ENCODE data around the gene SYT13. TPM values are rescaled to one million over a fixed set of nuclear protein-coding genes. Genes with fewer than 3 reads are reported as not detected.

The SYT13 gene, protein sequence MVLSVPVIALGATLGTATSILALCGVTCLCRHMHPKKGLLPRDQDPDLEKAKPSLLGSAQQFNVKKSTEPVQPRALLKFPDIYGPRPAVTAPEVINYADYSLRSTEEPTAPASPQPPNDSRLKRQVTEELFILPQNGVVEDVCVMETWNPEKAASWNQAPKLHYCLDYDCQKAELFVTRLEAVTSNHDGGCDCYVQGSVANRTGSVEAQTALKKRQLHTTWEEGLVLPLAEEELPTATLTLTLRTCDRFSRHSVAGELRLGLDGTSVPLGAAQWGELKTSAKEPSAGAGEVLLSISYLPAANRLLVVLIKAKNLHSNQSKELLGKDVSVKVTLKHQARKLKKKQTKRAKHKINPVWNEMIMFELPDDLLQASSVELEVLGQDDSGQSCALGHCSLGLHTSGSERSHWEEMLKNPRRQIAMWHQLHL
- under 1 TPM in 1 of 2 donors, not detected in 1; 0.89 TPM for total RNA-seq
- 0 reads per million in 2 donors for total RNA-seq

DNA sequence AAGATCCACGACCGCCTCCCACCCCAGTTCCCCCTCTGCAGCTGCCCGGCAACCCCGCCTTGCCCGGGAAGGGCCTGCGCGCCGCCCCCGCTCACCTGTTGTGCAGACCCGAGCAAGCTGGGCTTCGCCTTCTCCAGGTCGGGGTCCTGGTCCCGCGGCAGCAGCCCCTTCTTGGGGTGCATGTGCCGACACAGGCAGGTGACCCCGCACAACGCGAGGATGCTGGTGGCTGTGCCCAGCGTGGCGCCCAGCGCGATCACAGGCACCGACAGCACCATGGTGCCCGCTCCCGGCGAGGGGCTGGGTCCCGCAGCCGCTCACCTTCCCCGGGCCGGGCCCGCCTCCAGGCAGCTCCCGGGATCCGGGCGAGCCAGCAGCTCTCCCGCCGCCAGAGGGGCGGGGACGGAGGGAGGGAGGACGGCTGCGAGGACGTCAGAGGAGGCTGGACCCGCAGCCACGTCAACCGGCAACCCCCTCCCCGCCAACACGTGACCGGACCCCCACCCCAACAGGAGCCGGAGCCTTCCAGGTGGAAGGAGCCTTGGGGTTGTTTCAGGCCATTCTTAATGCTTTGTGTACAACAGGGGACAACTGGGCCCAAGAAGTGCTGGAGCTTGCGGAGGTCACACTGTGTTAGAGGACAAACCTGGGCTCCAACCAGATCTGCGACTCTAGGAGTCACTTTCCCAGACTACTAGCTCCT is at the start of gene SYT13:
Gene SYT13 (minus strand): TSS at position 412 of the 703 bp plus-strand sequence. CDS start 134 bp downstream, at position 278.
- Mint-ChIP-seq H3K27ac (no peak within 1 kb of the TSS), H3K4me1 (peaks cover 7% of the 10 kb centered on the region), H3K4me3 (peak within 1 kb of the TSS; percentile 19), H3K36me3 (ENCODE audit: low read depth) (peaks cover 3% of the 10 kb centered on the region), H3K27me3 (peaks cover 83% of the 10 kb centered on the region)
- DNase-seq (no peak), ATAC-seq (no peak)
- no peaks in the 10 kb centered on the region for H3K9me3 ChIP-seq (ENCODE audit: control insufficient read depth, low read length, poor library complexity, severe bottlenecking)

DNA sequence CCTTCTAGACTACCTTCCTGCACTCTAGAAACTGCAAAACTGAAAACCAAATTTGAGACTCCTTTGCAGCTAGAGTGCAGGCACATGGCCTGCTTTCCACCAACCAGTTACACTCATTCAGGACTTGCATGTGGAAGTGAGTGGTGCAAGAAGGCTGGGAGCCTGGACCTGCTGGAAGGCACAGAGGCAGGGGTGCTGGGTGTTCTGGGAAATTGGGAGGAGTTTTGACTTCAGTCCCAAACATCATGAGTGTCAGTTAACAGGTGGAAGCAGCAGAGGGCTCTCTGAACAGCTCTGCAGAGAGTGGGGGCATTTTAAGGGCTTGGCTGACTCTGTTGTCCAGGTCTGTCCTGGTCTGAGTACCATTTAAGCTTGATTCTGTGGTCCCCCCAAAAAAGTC is 49.3 kb upstream of the SYT13 start:
- no peak overlapping the region for H3K27ac Mint-ChIP-seq
- DNase-seq = no peak
- ATAC-seq = no peak
- peaks cover 14% of the 10 kb centered on the region for H3K4me1 Mint-ChIP-seq
- H3K36me3 Mint-ChIP-seq (ENCODE audit: low read depth) = peaks cover 3% of the 10 kb centered on the region
- peaks cover 39% of the 10 kb centered on the region for H3K27me3 Mint-ChIP-seq
- H3K4me3 Mint-ChIP-seq = no peak overlapping the region
- H3K9me3 ChIP-seq (ENCODE audit: control insufficient read depth, low read length, poor library complexity, severe bottlenecking) = no peaks in the 10 kb centered on the region

DNA sequence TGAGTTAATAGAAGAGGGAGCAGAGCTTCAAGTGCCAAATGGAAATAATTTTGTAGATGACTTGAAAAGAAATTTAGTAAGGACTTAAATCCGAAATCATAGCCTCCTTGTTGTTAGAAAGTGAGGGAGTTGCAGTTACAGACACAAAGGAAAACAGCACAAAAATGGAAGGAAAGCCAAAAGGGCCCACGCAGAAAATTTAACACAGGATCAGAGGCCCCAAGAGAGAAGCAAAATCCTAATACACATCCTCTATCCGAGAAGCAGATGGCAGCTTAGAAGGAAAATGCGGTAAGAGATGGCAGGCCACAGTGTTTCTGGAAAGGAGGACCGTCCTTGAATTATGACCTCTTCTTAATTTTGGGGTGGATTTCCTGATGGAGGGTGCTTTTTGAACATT is 48.7 kb upstream of the SYT13 start:
- Mint-ChIP-seq H3K4me1 (peaks cover 9% of the 10 kb centered on the region), H3K27ac (peak overlapping the region; percentile 47), H3K27me3 (peaks cover 39% of the 10 kb centered on the region), H3K4me3 (no peak overlapping the region), H3K36me3 (ENCODE audit: low read depth) (no peaks in the 10 kb centered on the region)
- no peaks in the 10 kb centered on the region for H3K9me3 ChIP-seq (ENCODE audit: control insufficient read depth, low read length, poor library complexity, severe bottlenecking)
- DNase-seq = no peak
- no peak for ATAC-seq

DNA sequence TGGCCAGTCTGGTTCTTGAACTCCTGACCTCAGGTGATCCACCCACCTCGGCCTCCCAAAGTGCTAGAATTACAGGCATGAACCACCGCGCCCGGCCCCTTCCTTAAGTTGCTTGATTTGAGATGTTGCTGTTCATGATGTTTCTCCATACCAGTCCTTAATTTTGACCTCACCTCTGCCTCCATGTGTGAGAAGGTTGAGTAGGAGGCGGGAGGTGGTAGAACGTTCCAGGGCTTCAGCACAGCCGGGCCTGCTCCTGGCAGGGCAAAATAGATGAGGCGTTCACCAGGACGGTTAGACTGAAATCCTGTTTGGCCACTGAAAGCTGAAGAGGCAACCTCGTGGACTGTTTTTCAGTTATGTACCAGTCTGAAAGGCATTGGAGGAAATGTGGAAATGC is 48.3 kb upstream of the SYT13 start:
- no peak for ATAC-seq
- H3K27me3 Mint-ChIP-seq = peaks cover 39% of the 10 kb centered on the region
- peaks cover 5% of the 10 kb centered on the region for H3K4me1 Mint-ChIP-seq

DNA sequence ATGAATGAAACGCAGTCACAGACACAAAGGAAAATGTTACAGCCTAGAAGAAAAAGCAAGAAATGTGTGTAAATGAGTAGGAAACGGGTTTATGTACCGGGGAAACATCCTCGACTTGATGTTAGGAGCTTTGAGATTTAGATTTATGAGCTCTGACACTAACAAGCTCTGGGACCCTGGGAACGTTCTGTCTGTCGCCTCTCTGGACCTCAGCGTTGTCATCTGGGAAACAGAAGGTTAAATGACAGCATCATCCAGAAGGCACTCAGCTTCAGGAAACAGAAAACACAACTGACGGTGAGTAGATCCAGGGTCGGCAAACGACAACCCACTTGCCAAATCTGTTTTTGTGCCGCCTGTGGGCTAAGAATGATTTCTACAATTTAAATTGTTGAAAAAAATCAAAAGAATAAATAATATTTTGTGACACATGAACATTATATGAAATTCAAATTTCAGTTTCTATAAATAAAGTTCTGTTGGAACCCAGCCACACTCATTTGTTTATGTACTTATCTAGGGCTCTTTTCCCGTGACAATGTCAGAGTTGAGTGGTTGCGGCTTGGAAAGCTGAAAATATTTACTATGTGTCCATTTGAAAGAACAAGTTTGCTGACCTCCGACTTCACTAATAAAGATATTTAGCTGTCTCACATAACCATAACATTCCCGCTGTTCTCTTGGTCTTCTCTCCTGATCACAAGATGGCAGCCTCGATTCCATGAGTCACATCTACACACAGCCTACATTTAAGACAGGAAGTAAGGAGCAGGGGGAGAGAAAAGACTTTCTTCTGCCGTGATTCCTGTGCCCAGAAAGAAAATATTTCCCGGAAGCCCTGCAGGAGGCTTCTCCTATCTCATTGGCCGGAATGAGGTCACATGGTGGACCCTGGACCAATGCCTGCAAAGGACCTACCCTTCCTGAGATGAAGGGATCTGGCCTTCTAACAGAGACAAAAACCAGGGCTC is 47.1 kb upstream of the SYT13 start:
- DNase-seq (no peak), ATAC-seq (no peak)
- no peak overlapping the region for H3K4me3 Mint-ChIP-seq
- peaks cover 4% of the 10 kb centered on the region for H3K4me1 Mint-ChIP-seq
- H3K9me3 ChIP-seq (ENCODE audit: control insufficient read depth, low read length, poor library complexity, severe bottlenecking) = no peaks in the 10 kb centered on the region
- peaks cover 44% of the 10 kb centered on the region for H3K27me3 Mint-ChIP-seq
- no peaks in the 10 kb centered on the region for H3K36me3 Mint-ChIP-seq (ENCODE audit: low read depth)
- H3K27ac Mint-ChIP-seq = no peak overlapping the region

More for the DNA sequence above, 48.3 kb upstream of the SYT13 start:
- H3K9me3 ChIP-seq (ENCODE audit: control insufficient read depth, low read length, poor library complexity, severe bottlenecking) = no peaks in the 10 kb centered on the region
- H3K4me3 Mint-ChIP-seq = no peak overlapping the region
- peak overlapping the region; percentile 47 for H3K27ac Mint-ChIP-seq
- no peaks in the 10 kb centered on the region for H3K36me3 Mint-ChIP-seq (ENCODE audit: low read depth)
- no peak for DNase-seq

DNA sequence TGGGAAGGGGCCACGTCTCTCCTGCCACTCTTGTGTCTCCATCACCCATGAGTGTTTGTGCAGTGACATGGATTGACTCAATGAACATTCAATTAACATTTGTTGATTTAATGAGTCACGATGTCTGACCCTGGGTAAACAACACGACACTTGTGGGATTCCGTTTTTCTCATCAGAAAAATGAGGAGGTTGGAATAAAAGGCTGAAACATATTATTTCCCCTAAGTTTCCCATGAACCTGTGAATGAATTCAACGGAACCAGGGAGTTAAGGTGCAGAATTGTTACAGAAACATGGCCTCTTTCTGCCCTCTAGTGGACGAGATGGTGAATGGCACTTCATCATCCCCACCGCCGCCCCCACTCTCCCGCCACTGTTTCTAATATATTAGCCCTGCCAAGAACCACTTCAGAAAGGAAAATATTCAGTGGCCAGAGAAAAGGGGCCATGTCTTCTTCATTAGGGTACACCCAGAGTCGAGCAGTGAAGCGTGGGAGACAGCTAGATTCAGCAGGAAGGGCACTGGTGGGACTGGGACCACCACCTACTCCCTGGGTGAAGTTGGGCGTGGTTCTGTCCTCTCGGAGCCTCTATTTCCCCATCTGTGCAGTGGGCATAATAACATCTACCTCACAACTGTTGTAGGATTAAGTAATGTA is 46.3 kb upstream of the SYT13 start:
- ATAC-seq (peak; percentile 65), DNase-seq (peak in 1 of 3 donors; percentile 13)
- peaks cover 46% of the 10 kb centered on the region for H3K27me3 Mint-ChIP-seq
- H3K9me3 ChIP-seq (ENCODE audit: control insufficient read depth, low read length, poor library complexity, severe bottlenecking) = no peaks in the 10 kb centered on the region
- no peak overlapping the region for H3K4me3 Mint-ChIP-seq
- peaks cover 4% of the 10 kb centered on the region for H3K4me1 Mint-ChIP-seq
- peaks cover 3% of the 10 kb centered on the region for H3K36me3 Mint-ChIP-seq (ENCODE audit: low read depth)
- H3K27ac Mint-ChIP-seq = no peak overlapping the region

DNA sequence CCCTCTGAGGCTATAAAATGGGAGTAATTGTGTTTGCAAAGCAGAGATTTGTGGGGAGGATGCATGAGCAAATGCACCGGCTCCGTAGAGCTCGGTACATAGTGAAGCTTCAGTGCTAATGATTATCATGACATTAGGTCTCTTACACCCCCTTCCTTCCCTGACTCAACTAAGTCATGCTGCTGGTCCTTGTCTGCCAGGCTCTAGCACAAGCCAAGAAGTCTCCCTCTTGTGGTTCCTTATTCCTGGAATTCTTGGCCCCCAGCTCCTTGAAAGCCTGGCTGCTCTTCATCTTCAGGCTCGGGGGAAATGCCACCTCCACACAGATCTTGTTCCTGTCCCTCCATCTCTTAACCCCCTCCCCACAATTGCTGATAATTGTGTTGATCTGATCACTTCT is 45.7 kb upstream of the SYT13 start:
- Mint-ChIP-seq H3K36me3 (ENCODE audit: low read depth) (peaks cover 3% of the 10 kb centered on the region), H3K4me1 (peaks cover 4% of the 10 kb centered on the region), H3K27ac (no peak overlapping the region), H3K27me3 (peaks cover 50% of the 10 kb centered on the region), H3K4me3 (no peak overlapping the region)
- no peaks in the 10 kb centered on the region for H3K9me3 ChIP-seq (ENCODE audit: control insufficient read depth, low read length, poor library complexity, severe bottlenecking)
- ATAC-seq = no peak
- DNase-seq = no peak

DNA sequence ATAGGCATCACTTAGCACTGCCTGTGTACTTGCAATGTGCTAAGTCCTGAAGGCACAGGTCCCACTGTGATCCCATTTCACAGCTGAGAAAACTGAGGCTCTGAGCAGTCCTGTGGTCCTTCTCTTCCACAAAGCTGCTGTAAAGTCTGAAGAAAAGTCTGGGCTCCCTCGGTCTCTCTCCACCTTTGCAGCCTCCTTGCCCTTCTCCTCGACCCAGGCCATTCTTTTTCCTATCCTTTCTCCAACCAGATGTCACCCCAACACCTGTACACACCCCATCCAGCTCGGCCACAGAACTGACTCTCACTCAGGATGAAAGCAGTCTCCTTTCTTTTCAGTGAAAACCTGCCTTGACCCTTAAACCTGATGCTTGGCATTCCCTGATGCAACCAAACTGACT is 42.6 kb upstream of the SYT13 start:
- H3K27ac Mint-ChIP-seq = no peak overlapping the region
- peaks cover 5% of the 10 kb centered on the region for H3K36me3 Mint-ChIP-seq (ENCODE audit: low read depth)

DNA sequence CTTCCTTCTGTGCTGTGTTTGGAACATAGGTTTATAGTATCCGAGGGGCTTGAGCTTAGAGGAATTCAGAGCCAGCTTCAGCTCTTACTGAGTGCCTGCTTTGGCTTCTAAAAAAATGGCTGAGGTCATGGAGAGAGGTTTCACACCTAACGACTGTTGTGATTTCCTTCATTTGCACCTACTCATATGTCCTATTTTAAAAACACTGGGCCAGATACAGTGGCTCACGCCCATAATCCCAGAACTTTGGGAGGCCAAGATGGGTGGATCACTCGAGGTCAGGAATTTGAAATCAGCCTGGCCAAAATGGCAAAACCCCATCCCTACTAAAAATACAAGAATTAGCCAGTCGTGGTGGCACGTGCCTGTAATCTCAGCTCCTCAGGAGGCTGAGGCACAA is 38.3 kb upstream of the SYT13 start:
- H3K27ac Mint-ChIP-seq = no peak overlapping the region
- ATAC-seq (no peak), DNase-seq (no peak)
- H3K9me3 ChIP-seq (ENCODE audit: control insufficient read depth, low read length, poor library complexity, severe bottlenecking) = no peaks in the 10 kb centered on the region
- peaks cover 13% of the 10 kb centered on the region for H3K36me3 Mint-ChIP-seq (ENCODE audit: low read depth)
- no peak overlapping the region for H3K4me3 Mint-ChIP-seq
- H3K27me3 Mint-ChIP-seq = peaks cover 61% of the 10 kb centered on the region
- H3K4me1 Mint-ChIP-seq = no peaks in the 10 kb centered on the region

More for the DNA sequence above, 42.6 kb upstream of the SYT13 start:
- H3K4me3 Mint-ChIP-seq = no peak overlapping the region
- H3K4me1 Mint-ChIP-seq = peaks cover 4% of the 10 kb centered on the region
- no peak for DNase-seq
- no peaks in the 10 kb centered on the region for H3K9me3 ChIP-seq (ENCODE audit: control insufficient read depth, low read length, poor library complexity, severe bottlenecking)
- ATAC-seq = no peak
- H3K27me3 Mint-ChIP-seq = peaks cover 63% of the 10 kb centered on the region

DNA sequence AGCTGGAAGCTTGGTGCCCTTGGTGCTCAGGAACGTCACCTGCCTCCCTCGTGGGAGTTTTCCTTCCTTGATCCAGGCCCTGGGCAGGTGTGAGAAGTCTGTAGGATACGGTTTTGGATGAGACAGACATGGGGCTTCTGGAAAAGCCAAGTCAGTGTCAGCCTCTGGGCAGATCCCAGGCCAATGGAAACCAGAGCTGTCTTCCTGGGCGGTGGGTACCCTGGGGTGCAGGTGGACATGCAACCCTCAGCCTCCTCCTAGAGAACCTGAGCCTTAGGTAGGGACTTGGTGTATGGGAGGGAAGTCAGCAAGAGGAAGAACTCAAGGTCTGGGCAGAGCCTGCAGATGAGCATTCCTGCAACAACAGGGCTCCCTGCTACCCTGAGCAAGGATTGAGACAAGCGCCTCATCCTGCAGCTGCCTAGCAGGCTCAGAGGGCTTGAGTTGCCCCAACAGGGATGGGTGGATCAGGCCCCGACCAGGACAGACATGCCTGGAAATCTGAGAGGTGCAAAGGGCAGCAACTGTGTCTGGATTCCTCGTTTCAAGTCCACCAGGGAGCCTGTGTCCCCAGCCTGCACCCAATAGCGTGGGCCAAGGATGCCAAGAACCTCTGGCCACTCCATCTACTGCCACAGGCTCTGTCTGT is 37.6 kb upstream of the SYT13 start:
- Mint-ChIP-seq H3K27me3 (peaks cover 54% of the 10 kb centered on the region), H3K27ac (no peak overlapping the region), H3K4me1 (no peaks in the 10 kb centered on the region), H3K4me3 (no peak overlapping the region), H3K36me3 (ENCODE audit: low read depth) (peaks cover 13% of the 10 kb centered on the region)
- no peak for ATAC-seq
- DNase-seq = no peak
- no peaks in the 10 kb centered on the region for H3K9me3 ChIP-seq (ENCODE audit: control insufficient read depth, low read length, poor library complexity, severe bottlenecking)

DNA sequence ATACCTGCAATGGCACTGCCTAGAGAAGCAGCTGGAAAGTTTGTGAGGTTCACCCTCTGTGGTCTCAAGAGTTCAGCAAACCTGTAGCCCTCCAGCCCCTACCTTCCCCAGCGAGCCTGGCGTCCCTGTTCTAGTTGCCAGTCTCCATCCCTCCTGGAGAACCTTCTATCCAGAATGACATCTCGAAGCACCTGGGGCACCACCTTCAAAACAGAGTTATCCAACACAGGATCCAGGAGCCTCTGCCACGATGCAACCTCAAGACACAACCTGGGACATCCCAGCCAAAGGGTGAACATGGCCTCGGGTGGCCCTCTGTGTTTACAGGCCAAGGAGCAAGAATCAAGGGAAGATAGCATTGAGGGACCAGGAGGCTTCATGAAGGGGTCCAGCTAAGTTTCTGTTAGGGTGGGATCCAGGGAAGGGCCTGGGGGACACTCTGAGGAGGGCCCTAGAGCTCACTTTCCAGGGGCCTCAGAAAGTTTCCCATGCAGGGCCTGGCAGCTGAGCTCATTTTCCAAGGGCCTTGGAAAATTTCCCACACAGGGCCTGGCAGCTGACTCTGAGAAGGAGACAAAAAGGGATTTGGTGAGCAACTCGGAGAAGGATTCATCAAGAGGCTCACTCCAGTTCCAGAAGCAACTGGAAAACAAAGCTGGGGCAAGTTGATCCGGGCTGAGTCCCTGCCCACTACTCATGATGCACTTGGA is 36.9 kb upstream of the SYT13 start:
- no peaks in the 10 kb centered on the region for H3K9me3 ChIP-seq (ENCODE audit: control insufficient read depth, low read length, poor library complexity, severe bottlenecking)
- Mint-ChIP-seq H3K27me3 (peaks cover 55% of the 10 kb centered on the region), H3K4me1 (no peaks in the 10 kb centered on the region), H3K4me3 (no peak overlapping the region), H3K36me3 (ENCODE audit: low read depth) (peaks cover 13% of the 10 kb centered on the region), H3K27ac (no peak overlapping the region)
- ATAC-seq (no peak), DNase-seq (no peak)

Data from T-helper 17 cell (primary cell).